WTC11 (cell line): ENCODE data around the gene CD40. TPM values are rescaled to one million over a fixed set of nuclear protein-coding genes. Genes with fewer than 3 reads are reported as not detected.

Experiments used
- ATAC-seq: fragments of 200-7000 bp; cut with Tn5 transposase; 2 replicates; pipeline ENCODE4 v1.10.0; 2021; ENCODE audit warnings: mild to moderate bottlenecking, moderate library complexity
- CTCF ChIA-PET: fragments of 300-600 bp; sonication (Branson Sonifier 250); formaldehyde crosslinking; loops from one replicate; lab custom pipeline; 2021; ENCODE audit warnings: antibody characterized with exemption; lab: Charles Lee
- POLR2A ChIA-PET: fragments of 350-600 bp; sonication (Branson Sonifier 250); formaldehyde crosslinking; loops from one replicate; lab custom pipeline; 2021; ENCODE audit warnings: antibody characterized with exemption; lab: Charles Lee
- DNase-seq: peaks from one replicate; pipeline ENCODE4 v3.0.0; 2021; ENCODE audit warnings: low spot score
- H3K27ac Mint-ChIP-seq: 2 replicates; pipeline ENCODE4 v1.8.0; 2021; ENCODE audit warnings: mixed read lengths
- H3K27me3 Mint-ChIP-seq: 2 replicates; pipeline ENCODE4 v1.8.0; 2021; ENCODE audit warnings: low read depth, mild to moderate bottlenecking, moderate library complexity, mixed read lengths
- H3K36me3 Mint-ChIP-seq: 2 replicates; pipeline ENCODE4 v1.8.0; 2021; ENCODE audit warnings: mixed read lengths
- H3K4me1 Mint-ChIP-seq: 2 replicates; pipeline ENCODE4 v1.8.0; 2022; ENCODE audit warnings: mixed read lengths
- H3K4me3 Mint-ChIP-seq: 2 replicates; pipeline ENCODE4 v1.8.0; 2021; ENCODE audit warnings: mild to moderate bottlenecking, moderate library complexity, mixed read lengths
- H3K9me3 Mint-ChIP-seq: 2 replicates; pipeline ENCODE4 v1.8.0; 2021; ENCODE audit warnings: mixed read lengths
- CREB1 ChIP-seq: sonication (generic); formaldehyde crosslinking; IDR thresholded peaks from 2 replicates; pipeline ENCODE4 v1.8.0; 2023; ENCODE audit warnings: mild to moderate bottlenecking, missing genetic modification reagents
- FOXK1 ChIP-seq: sonication (generic); formaldehyde crosslinking; IDR thresholded peaks from 2 replicates; pipeline ENCODE4 v1.8.0; 2022; ENCODE audit warnings: mild to moderate bottlenecking, moderate library complexity, missing genetic modification reagents
- PRRX2 ChIP-seq: fragments of 250-450 bp; sonication (Bioruptor Pico); IDR thresholded peaks from 2 replicates; pipeline ENCODE4 v1.8.0; 2021; ENCODE audit warnings: mild to moderate bottlenecking
- RORB ChIP-seq: fragments of 250-450 bp; sonication (Bioruptor Pico); IDR thresholded peaks from 2 replicates; pipeline ENCODE4 v1.9.0; 2021; ENCODE audit warnings: mild to moderate bottlenecking
- TCF7 ChIP-seq: sonication (generic); formaldehyde crosslinking; IDR thresholded peaks from 2 replicates; pipeline ENCODE4 v1.8.0; 2022; ENCODE audit warnings: mild to moderate bottlenecking, low read depth, missing genetic modification reagents, moderate library complexity
- ZNF232 ChIP-seq: sonication (generic); formaldehyde crosslinking; IDR thresholded peaks from 2 replicates; pipeline ENCODE4 v1.8.0; 2022; ENCODE audit warnings: mild to moderate bottlenecking, missing genetic modification reagents
- ZNF396 ChIP-seq: fragments of 250-450 bp; sonication (Bioruptor Pico); IDR thresholded peaks from 2 replicates; pipeline ENCODE4 v1.8.0; 2021; ENCODE audit warnings: mild to moderate bottlenecking, moderate library complexity, borderline replicate concordance
- ZNF423 ChIP-seq: fragments of 250-450 bp; sonication (Bioruptor Pico); IDR thresholded peaks from 2 replicates; pipeline ENCODE4 v2.1.2; 2022; ENCODE audit warnings: mild to moderate bottlenecking, moderate library complexity
- total RNA-seq: library from RNA; stranded (reverse); gene quantifications from 3 replicates; pipeline ENCODE4 v1.2.3, GENCODE V29; 2021
- TF ChIP-seq, protein P1 (sequence below): sonication (generic); formaldehyde crosslinking; IDR thresholded peaks from 2 replicates; pipeline ENCODE4 v1.8.0; 2023; ENCODE audit warnings: mild to moderate bottlenecking, missing genetic modification reagents
- TF ChIP-seq, protein P2 (sequence below): sonication (generic); formaldehyde crosslinking; IDR thresholded peaks from 2 replicates; pipeline ENCODE4 v1.8.0; 2022; ENCODE audit warnings: mild to moderate bottlenecking, missing genetic modification reagents
- TF ChIP-seq, protein P3 (sequence below): sonication (generic); formaldehyde crosslinking; IDR thresholded peaks from 2 replicates; pipeline ENCODE4 v1.8.0; 2022; ENCODE audit warnings: mild to moderate bottlenecking, missing genetic modification reagents
- TF ChIP-seq, protein P4 (sequence below): fragments of 250-450 bp; sonication (Bioruptor Pico); conservative IDR thresholded peaks from 2 replicates; pipeline ENCODE4 v1.9.0; 2021; ENCODE audit warnings: mild to moderate bottlenecking
- TF ChIP-seq, protein P5 (sequence below): sonication (generic); formaldehyde crosslinking; IDR thresholded peaks from 2 replicates; pipeline ENCODE4 v1.8.1; 2022; ENCODE audit warnings: mild to moderate bottlenecking, moderate library complexity, missing genetic modification reagents

Gene CD40
- total RNA-seq, 1 experiment from 2014 or later, result 14.8 TPM

DNA sequence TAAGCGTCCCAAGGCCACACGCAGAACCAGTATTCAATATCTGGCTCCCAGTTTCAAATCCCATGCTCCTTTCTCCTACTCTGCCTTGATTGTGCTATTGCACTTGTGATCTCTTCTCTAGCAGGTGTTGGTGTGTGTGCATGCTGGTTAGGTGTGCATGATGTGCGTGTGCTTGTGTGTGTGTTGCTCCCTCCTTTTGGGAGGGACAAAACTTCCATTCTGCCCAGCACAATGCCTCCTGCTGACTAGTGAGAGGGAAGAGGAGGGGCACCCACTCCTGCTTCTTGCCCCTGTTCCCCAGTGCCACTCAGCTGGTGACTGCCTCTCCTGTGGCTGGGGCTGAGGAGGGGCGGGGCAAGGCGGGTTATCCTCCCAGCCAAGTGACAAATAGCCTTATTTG, 19.7 kb downstream of the CD40 start:
- no peaks in the 10 kb centered on the region for H3K9me3 Mint-ChIP-seq
- H3K4me1 Mint-ChIP-seq, result peaks cover 26% of the 10 kb centered on the region
- H3K4me3 Mint-ChIP-seq, result no peak overlapping the region
- ChIA-PET CTCF (interaction anchor here (0.6 to 1.9 kb wide), 4 partner anchors 9 to 211 kb away, joined by 3 to 6 read pairs (median 5); no protein-coding TSS in a partner anchor), POLR2A (no interaction called here)
- no peak overlapping the region for H3K27ac Mint-ChIP-seq
- ATAC-seq, result no peak
- peaks cover 4% of the 10 kb centered on the region; the same call in 1 of the 2 replicates for H3K27me3 Mint-ChIP-seq
- H3K36me3 Mint-ChIP-seq, result no peaks in the 10 kb centered on the region
- TF ChIP-seq CREB1 (CRISPR knock-in tag) (no peak), ZNF232 (no peak)
- TF ChIP-seq, protein P1, sequence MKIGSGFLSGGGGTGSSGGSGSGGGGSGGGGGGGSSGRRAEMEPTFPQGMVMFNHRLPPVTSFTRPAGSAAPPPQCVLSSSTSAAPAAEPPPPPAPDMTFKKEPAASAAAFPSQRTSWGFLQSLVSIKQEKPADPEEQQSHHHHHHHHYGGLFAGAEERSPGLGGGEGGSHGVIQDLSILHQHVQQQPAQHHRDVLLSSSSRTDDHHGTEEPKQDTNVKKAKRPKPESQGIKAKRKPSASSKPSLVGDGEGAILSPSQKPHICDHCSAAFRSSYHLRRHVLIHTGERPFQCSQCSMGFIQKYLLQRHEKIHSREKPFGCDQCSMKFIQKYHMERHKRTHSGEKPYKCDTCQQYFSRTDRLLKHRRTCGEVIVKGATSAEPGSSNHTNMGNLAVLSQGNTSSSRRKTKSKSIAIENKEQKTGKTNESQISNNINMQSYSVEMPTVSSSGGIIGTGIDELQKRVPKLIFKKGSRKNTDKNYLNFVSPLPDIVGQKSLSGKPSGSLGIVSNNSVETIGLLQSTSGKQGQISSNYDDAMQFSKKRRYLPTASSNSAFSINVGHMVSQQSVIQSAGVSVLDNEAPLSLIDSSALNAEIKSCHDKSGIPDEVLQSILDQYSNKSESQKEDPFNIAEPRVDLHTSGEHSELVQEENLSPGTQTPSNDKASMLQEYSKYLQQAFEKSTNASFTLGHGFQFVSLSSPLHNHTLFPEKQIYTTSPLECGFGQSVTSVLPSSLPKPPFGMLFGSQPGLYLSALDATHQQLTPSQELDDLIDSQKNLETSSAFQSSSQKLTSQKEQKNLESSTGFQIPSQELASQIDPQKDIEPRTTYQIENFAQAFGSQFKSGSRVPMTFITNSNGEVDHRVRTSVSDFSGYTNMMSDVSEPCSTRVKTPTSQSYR (CRISPR knock-in tag), result no peak
- TF ChIP-seq, protein P2, sequence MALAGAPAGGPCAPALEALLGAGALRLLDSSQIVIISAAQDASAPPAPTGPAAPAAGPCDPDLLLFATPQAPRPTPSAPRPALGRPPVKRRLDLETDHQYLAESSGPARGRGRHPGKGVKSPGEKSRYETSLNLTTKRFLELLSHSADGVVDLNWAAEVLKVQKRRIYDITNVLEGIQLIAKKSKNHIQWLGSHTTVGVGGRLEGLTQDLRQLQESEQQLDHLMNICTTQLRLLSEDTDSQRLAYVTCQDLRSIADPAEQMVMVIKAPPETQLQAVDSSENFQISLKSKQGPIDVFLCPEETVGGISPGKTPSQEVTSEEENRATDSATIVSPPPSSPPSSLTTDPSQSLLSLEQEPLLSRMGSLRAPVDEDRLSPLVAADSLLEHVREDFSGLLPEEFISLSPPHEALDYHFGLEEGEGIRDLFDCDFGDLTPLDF (CRISPR knock-in tag), result no peak
- TF ChIP-seq, all 79 proteins: peak for 0
- DNase-seq, result no peak

DNA sequence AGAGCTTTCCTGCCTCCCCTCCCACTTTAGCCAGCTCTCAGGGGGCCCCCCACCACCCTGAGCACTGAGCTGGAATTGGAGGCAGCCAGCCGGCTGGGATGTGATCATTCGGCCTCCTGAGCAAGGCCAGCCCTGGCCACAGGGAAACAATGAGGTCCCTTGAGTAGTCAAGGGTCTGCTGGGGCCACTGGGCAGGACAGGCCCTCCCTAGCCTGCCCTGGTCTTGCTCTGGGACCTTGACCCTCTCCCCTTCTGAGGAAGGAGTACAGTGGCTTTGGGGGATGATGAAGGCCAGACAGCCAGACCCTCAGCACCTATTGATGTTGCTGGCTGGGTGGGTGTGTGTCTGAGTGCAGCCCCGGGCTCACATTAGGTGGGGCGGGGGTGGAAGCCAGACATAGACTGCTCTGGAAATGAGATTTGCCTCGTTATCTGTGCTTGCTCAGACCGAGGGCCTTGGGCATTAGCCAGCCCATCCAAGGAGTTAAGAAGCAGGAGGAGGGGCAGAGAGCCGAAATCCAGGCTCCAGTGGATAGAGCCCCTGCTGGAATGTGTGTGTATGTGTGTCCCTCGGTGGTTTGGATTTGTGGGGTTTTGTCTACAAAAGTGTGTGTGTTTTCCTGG, 21.3 kb downstream of the CD40 start:
- H3K36me3 Mint-ChIP-seq, result no peaks in the 10 kb centered on the region
- DNase-seq, result no peak
- H3K9me3 Mint-ChIP-seq, result no peaks in the 10 kb centered on the region
- peaks cover 24% of the 10 kb centered on the region for H3K4me1 Mint-ChIP-seq
- no peak overlapping the region for H3K27ac Mint-ChIP-seq
- CTCF ChIA-PET, result interaction anchor here (0.9 to 1.9 kb wide), 4 partner anchors 11 to 209 kb away, joined by 3 to 7 read pairs (median 6); no protein-coding TSS in a partner anchor
- peaks cover 4% of the 10 kb centered on the region; the same call in 1 of the 2 replicates for H3K27me3 Mint-ChIP-seq
- TF ChIP-seq RORB (CRISPR knock-in tag), result no peak
- TF ChIP-seq TCF7 (CRISPR knock-in tag), result no peak
- TF ChIP-seq, protein P3, sequence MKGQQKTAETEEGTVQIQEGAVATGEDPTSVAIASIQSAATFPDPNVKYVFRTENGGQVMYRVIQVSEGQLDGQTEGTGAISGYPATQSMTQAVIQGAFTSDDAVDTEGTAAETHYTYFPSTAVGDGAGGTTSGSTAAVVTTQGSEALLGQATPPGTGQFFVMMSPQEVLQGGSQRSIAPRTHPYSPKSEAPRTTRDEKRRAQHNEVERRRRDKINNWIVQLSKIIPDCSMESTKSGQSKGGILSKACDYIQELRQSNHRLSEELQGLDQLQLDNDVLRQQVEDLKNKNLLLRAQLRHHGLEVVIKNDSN (CRISPR knock-in tag), result no peak
- TF ChIP-seq FOXK1 (CRISPR knock-in tag), result no peak
- TF ChIP-seq PRRX2 (CRISPR knock-in tag), result no peak
- TF ChIP-seq, protein P4, sequence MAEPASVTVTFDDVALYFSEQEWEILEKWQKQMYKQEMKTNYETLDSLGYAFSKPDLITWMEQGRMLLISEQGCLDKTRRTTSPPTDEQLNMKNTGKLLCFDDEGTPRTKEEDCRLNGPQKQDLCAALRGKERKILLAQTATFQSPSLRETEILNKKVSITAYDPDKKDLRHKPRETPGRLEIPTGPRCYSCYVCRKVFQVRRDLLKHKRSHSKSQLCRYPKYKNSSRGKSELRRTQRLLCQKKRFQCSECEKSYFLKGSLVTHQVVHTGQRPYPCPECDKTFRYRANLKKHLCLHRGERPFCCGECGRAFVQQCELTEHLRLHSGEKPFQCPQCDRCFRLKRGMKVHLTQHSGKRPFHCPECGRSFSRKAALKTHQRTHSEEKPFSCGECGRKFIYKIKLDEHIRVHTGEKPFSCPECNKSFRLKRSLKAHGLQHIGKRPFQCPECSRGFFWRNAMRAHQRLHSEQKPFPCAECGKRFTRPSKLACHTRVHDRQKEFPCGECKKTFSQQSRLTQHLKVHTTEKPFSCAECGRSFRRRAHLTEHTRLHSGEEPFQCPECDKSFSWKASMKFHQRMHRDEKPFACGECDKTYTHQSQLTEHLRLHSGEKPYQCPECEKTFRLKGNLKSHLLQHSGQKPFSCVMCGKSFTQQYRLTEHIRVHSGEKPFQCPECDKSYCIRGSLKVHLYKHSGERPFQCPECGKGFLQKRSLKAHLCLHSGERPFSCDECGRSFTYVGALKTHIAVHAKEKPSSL (CRISPR knock-in tag), result no peak
- TF ChIP-seq, protein P5, sequence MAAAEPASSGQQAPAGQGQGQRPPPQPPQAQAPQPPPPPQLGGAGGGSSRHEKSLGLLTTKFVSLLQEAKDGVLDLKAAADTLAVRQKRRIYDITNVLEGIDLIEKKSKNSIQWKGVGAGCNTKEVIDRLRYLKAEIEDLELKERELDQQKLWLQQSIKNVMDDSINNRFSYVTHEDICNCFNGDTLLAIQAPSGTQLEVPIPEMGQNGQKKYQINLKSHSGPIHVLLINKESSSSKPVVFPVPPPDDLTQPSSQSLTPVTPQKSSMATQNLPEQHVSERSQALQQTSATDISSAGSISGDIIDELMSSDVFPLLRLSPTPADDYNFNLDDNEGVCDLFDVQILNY (CRISPR knock-in tag), result no peak
- TF ChIP-seq, all 79 proteins: peak for 0
- POLR2A ChIA-PET, result no interaction called here
- ATAC-seq, result peak; percentile 31; the same call in 1 of the 2 replicates
- no peak overlapping the region for H3K4me3 Mint-ChIP-seq

DNA sequence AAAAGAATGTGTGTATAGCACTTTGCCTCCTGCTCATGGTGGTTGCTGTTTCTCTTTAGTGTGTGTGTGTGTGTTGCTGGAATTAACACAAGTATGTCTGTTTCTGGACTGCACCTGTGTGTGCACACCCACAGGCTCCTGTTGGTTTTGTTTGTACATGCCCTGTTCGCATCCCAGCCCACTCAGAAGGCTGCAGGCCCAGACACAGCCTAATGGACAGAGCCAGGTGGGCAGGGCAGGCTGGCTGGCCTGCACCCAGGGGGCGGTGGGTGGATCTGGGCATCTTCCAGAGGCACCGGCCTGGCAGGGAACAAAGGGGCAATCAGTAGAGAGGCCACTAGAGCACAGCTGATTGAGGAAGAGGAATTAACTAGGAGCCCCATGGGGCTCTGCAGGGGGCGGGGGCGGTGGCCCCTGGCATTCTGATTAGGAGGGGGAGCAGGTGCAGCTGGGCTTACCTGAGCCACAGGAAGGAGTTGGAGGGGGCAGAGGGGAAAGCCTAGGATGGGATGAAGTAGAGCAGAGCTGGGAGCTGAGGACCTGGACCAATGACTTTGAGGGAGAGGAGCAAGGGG, 21.9 kb downstream of the CD40 start:
- CTCF ChIA-PET, result interaction anchor here (0.6 to 1.2 kb wide), 4 partner anchors 8 to 209 kb away, joined by 3 to 7 read pairs (median 5); no protein-coding TSS in a partner anchor
- DNase-seq (peak; percentile 42), ATAC-seq (peak; percentile 21)
- H3K9me3 Mint-ChIP-seq, result no peaks in the 10 kb centered on the region
- TF ChIP-seq ZNF396 (no peak), ZNF423 (CRISPR knock-in tag) (peak; percentile 65)
- no peaks in the 10 kb centered on the region for H3K36me3 Mint-ChIP-seq
- POLR2A ChIA-PET, result no interaction called here
- no peak overlapping the region for H3K27ac Mint-ChIP-seq
- no peak overlapping the region for H3K4me3 Mint-ChIP-seq
- peaks cover 4% of the 10 kb centered on the region; the same call in 1 of the 2 replicates for H3K27me3 Mint-ChIP-seq
- H3K4me1 Mint-ChIP-seq, result peaks cover 24% of the 10 kb centered on the region
